Activated T-cell treated with anti-CD3 and anti-CD28 coated beads for 48 hours (primary cell): ENCODE measurements around the gene AK4.

Experiments
- DNase-seq: peaks from one replicate; pipeline ENCODE4 v3.0.0-alpha.2; 2020; ENCODE audit warnings: low read depth

AK4 gene

GRCh38 chr1:65278376-65279069 is 130.5 kb downstream of the AK4 start:
- DNase-seq, result no peak

- no peak for DNase-seq
Observed at GRCh38 chr1:65279070-65279779, 131.2 kb downstream of the AK4 start.
